ENCODE data around the gene NPPA.

Gene NPPA

GRCh38 chr1:11841245-11842153, 6.1 kb downstream of the NPPA start:
- no peak overlapping the region for H3K27ac Mint-ChIP-seq
- H3K36me3 Mint-ChIP-seq (ENCODE audit: low read depth), result peaks cover 25% of the 10 kb centered on the region
- no peaks in the 10 kb centered on the region for H3K4me1 Mint-ChIP-seq (ENCODE audit: low read depth)
- H3K9me3 Mint-ChIP-seq, result no peaks in the 10 kb centered on the region
- H3K4me3 Mint-ChIP-seq, result no peak overlapping the region
- no peaks in the 10 kb centered on the region for H3K27me3 Mint-ChIP-seq (ENCODE audit: low read depth)

GRCh38 chr1:11839727-11840705, 7.6 kb downstream of the NPPA start:
- Mint-ChIP-seq H3K9me3 (no peaks in the 10 kb centered on the region), H3K4me3 (no peak overlapping the region), H3K4me1 (ENCODE audit: low read depth) (no peaks in the 10 kb centered on the region), H3K36me3 (ENCODE audit: low read depth) (peaks cover 25% of the 10 kb centered on the region), H3K27ac (no peak overlapping the region), H3K27me3 (ENCODE audit: low read depth) (no peaks in the 10 kb centered on the region)

GRCh38 chr1:11838349-11839272, 9.0 kb downstream of the NPPA start:
- Mint-ChIP-seq H3K27ac (no peak overlapping the region), H3K9me3 (no peaks in the 10 kb centered on the region), H3K4me3 (no peak overlapping the region), H3K27me3 (ENCODE audit: low read depth) (no peaks in the 10 kb centered on the region), H3K36me3 (ENCODE audit: low read depth) (peaks cover 28% of the 10 kb centered on the region), H3K4me1 (ENCODE audit: low read depth) (no peaks in the 10 kb centered on the region)

GRCh38 chr1:11837767-11838348, 9.7 kb downstream of the NPPA start:
- Mint-ChIP-seq H3K4me1 (ENCODE audit: low read depth) (no peaks in the 10 kb centered on the region), H3K27ac (no peak overlapping the region), H3K36me3 (ENCODE audit: low read depth) (peaks cover 26% of the 10 kb centered on the region), H3K27me3 (ENCODE audit: low read depth) (no peaks in the 10 kb centered on the region), H3K4me3 (no peak overlapping the region), H3K9me3 (no peaks in the 10 kb centered on the region)

- no peaks in the 10 kb centered on the region for H3K4me1 Mint-ChIP-seq (ENCODE audit: low read depth)
- no peak overlapping the region for H3K4me3 Mint-ChIP-seq
- H3K9me3 Mint-ChIP-seq, result no peaks in the 10 kb centered on the region
- no peak overlapping the region for H3K27ac Mint-ChIP-seq
- peaks cover 25% of the 10 kb centered on the region for H3K36me3 Mint-ChIP-seq (ENCODE audit: low read depth)
- H3K27me3 Mint-ChIP-seq (ENCODE audit: low read depth), result no peaks in the 10 kb centered on the region
Observed at GRCh38 chr1:11836955-11837766, 10.4 kb downstream of the NPPA start.

- no peaks in the 10 kb centered on the region for H3K27me3 Mint-ChIP-seq (ENCODE audit: low read depth)
- H3K4me3 Mint-ChIP-seq, result no peak overlapping the region
- peaks cover 27% of the 10 kb centered on the region for H3K36me3 Mint-ChIP-seq (ENCODE audit: low read depth)
- no peak overlapping the region for H3K27ac Mint-ChIP-seq
- H3K9me3 Mint-ChIP-seq, result no peaks in the 10 kb centered on the region
- H3K4me1 Mint-ChIP-seq (ENCODE audit: low read depth), result no peaks in the 10 kb centered on the region
Observed at GRCh38 chr1:11835441-11836225, 11.9 kb downstream of the NPPA start.

GRCh38 chr1:11833900-11834299, 13.7 kb downstream of the NPPA start:
- Mint-ChIP-seq H3K27me3 (ENCODE audit: low read depth) (no peaks in the 10 kb centered on the region), H3K9me3 (no peaks in the 10 kb centered on the region), H3K4me3 (no peak overlapping the region), H3K27ac (no peak overlapping the region), H3K36me3 (ENCODE audit: low read depth) (peaks cover 31% of the 10 kb centered on the region), H3K4me1 (ENCODE audit: low read depth) (no peaks in the 10 kb centered on the region)

GRCh38 chr1:11833497-11833896, 14.1 kb downstream of the NPPA start:
- Mint-ChIP-seq H3K36me3 (ENCODE audit: low read depth) (peaks cover 31% of the 10 kb centered on the region), H3K27ac (no peak overlapping the region), H3K4me3 (no peak overlapping the region), H3K27me3 (ENCODE audit: low read depth) (no peaks in the 10 kb centered on the region), H3K4me1 (ENCODE audit: low read depth) (no peaks in the 10 kb centered on the region), H3K9me3 (no peaks in the 10 kb centered on the region)

GRCh38 chr1:11831945-11832725, 15.4 kb downstream of the NPPA start:
- no peaks in the 10 kb centered on the region for H3K4me1 Mint-ChIP-seq (ENCODE audit: low read depth)
- no peak overlapping the region for H3K4me3 Mint-ChIP-seq
- no peak overlapping the region for H3K27ac Mint-ChIP-seq
- no peaks in the 10 kb centered on the region for H3K27me3 Mint-ChIP-seq (ENCODE audit: low read depth)
- peaks cover 35% of the 10 kb centered on the region for H3K36me3 Mint-ChIP-seq (ENCODE audit: low read depth)
- H3K9me3 Mint-ChIP-seq, result no peaks in the 10 kb centered on the region

GRCh38 chr1:11828511-11828910, 19.1 kb downstream of the NPPA start:
- no peaks in the 10 kb centered on the region for H3K4me1 Mint-ChIP-seq (ENCODE audit: low read depth)
- peaks cover 26% of the 10 kb centered on the region for H3K36me3 Mint-ChIP-seq (ENCODE audit: low read depth)
- H3K9me3 Mint-ChIP-seq, result no peaks in the 10 kb centered on the region
- no peak overlapping the region for H3K4me3 Mint-ChIP-seq
- H3K27ac Mint-ChIP-seq, result no peak overlapping the region
- no peaks in the 10 kb centered on the region for H3K27me3 Mint-ChIP-seq (ENCODE audit: low read depth)

GRCh38 chr1:11826946-11827345, 20.6 kb downstream of the NPPA start:
- peaks cover 22% of the 10 kb centered on the region for H3K36me3 Mint-ChIP-seq (ENCODE audit: low read depth)
- no peaks in the 10 kb centered on the region for H3K9me3 Mint-ChIP-seq
- no peaks in the 10 kb centered on the region for H3K4me1 Mint-ChIP-seq (ENCODE audit: low read depth)
- H3K27me3 Mint-ChIP-seq (ENCODE audit: low read depth), result no peaks in the 10 kb centered on the region
- no peak overlapping the region for H3K4me3 Mint-ChIP-seq
- no peak overlapping the region for H3K27ac Mint-ChIP-seq

- H3K4me1 Mint-ChIP-seq (ENCODE audit: low read depth), result no peaks in the 10 kb centered on the region
- H3K4me3 Mint-ChIP-seq, result no peak overlapping the region
- H3K27ac Mint-ChIP-seq, result no peak overlapping the region
- H3K36me3 Mint-ChIP-seq (ENCODE audit: low read depth), result peaks cover 17% of the 10 kb centered on the region
- H3K9me3 Mint-ChIP-seq, result no peaks in the 10 kb centered on the region
- H3K27me3 Mint-ChIP-seq (ENCODE audit: low read depth), result no peaks in the 10 kb centered on the region
Observed at GRCh38 chr1:11825131-11825530, 22.5 kb downstream of the NPPA start.

Data from T-helper 1 cell treated with Interleukin-12 subunit alpha and Interleukin-12 subunit beta and Interleukin-4 antibody, amounts not matched to agents 30 μg/mL and 1 μg/mL, for 36 hours (primary cell).